H9 (cell line): Measurements from ENCODE around the gene PCDHB4. TPM values are rescaled to one million over a fixed set of nuclear protein-coding genes. Genes with fewer than 3 reads are reported as not detected.
"Not testable (repeated sequence)": the region's sequence is repeated elsewhere in the genome, so short reads cannot be mapped to it uniquely, and the experiment has no call there.

ENCODE experiments used
- DNase-seq: peaks from one replicate; pipeline ENCODE4 v3.0.0-alpha.2; 2017
- H2AFZ ChIP-seq: one replicate; pipeline ENCODE4 v1.6.1; 2013; ENCODE audit warnings: mild to moderate bottlenecking, low read length, control low read depth, moderate library complexity
- H2AK5ac ChIP-seq: 2 replicates; pipeline ENCODE4 v1.6.1; 2013; ENCODE audit warnings: low read length, control low read depth, mixed read lengths; ENCODE audit not compliant: insufficient read length
- H2BK120ac ChIP-seq: one replicate; pipeline ENCODE4 v1.6.1; 2013; ENCODE audit warnings: low read depth, mild to moderate bottlenecking, low read length, control low read depth, inconsistent platforms; ENCODE audit not compliant: poor library complexity, severe bottlenecking
- H2BK12ac ChIP-seq: 2 replicates; pipeline ENCODE4 v1.6.1; 2013; ENCODE audit warnings: low read length, control low read depth, mixed read lengths, low read depth; ENCODE audit not compliant: insufficient read length
- H2BK15ac ChIP-seq: 2 replicates; pipeline ENCODE4 v1.6.1; 2013; ENCODE audit warnings: low read depth, low read length, control low read depth
- H2BK20ac ChIP-seq: one replicate; pipeline ENCODE4 v1.6.1; 2013; ENCODE audit warnings: low read depth, mild to moderate bottlenecking, low read length, control low read depth, inconsistent platforms; ENCODE audit not compliant: poor library complexity, severe bottlenecking
- H2BK5ac ChIP-seq: 2 replicates; pipeline ENCODE4 v1.6.1; 2013; ENCODE audit warnings: low read length, control low read depth, mixed read lengths; ENCODE audit not compliant: insufficient read length
- H3K14ac ChIP-seq: 2 replicates; pipeline ENCODE4 v1.6.1; 2013; ENCODE audit warnings: low read length, control low read depth; ENCODE audit not compliant: insufficient read depth
- H3K18ac ChIP-seq: 2 replicates; pipeline ENCODE4 v1.6.1; 2013; ENCODE audit warnings: low read depth, mild to moderate bottlenecking, mixed read lengths, low read length, control low read depth; ENCODE audit not compliant: insufficient read length
- H3K23ac ChIP-seq: 2 replicates; pipeline ENCODE4 v1.6.1; 2013; ENCODE audit warnings: low read length, control low read depth, mixed read lengths, low read depth; ENCODE audit not compliant: insufficient read length
- H3K23me2 ChIP-seq: 2 replicates; pipeline ENCODE4 v1.6.1; 2013; ENCODE audit warnings: low read depth, mild to moderate bottlenecking, mixed read lengths, low read length, control low read depth; ENCODE audit not compliant: insufficient read length, poor library complexity, severe bottlenecking
- H3K27ac ChIP-seq: 2 replicates; pipeline ENCODE4 v1.5.1; 2013; ENCODE audit warnings: low read length, control low read depth, mixed read lengths, low read depth; ENCODE audit not compliant: insufficient read length
- H3K27me3 ChIP-seq: 2 replicates; pipeline ENCODE4 v1.6.1; 2013; ENCODE audit warnings: low read length, control low read depth, inconsistent platforms; ENCODE audit not compliant: insufficient read depth
- H3K4ac ChIP-seq: 2 replicates; pipeline ENCODE4 v1.6.1; 2013; ENCODE audit warnings: low read depth, mild to moderate bottlenecking, control low read depth, inconsistent platforms, low read length, moderate library complexity
- H3K4me1 ChIP-seq: 2 replicates; pipeline ENCODE4 v1.6.1; 2013; ENCODE audit warnings: low read length, control low read depth, inconsistent platforms; ENCODE audit not compliant: insufficient read depth
- H3K4me2 ChIP-seq: 2 replicates; pipeline ENCODE4 v1.6.1; 2013; ENCODE audit warnings: low read length, control low read depth, mixed read lengths; ENCODE audit not compliant: insufficient read length, insufficient read depth
- H3K56ac ChIP-seq: 2 replicates; pipeline ENCODE4 v1.6.1; 2013; ENCODE audit warnings: low read depth, mild to moderate bottlenecking, mixed read lengths, low read length, control low read depth; ENCODE audit not compliant: insufficient read length
- H3K79me1 ChIP-seq: 2 replicates; pipeline ENCODE4 v1.6.1; 2013; ENCODE audit warnings: low read depth, mild to moderate bottlenecking, moderate library complexity, low read length, control low read depth, inconsistent platforms; ENCODE audit not compliant: insufficient read depth, poor library complexity, severe bottlenecking
- H3K79me2 ChIP-seq: 2 replicates; pipeline ENCODE4 v1.6.1; 2013; ENCODE audit warnings: low read length, control low read depth, inconsistent platforms; ENCODE audit not compliant: insufficient read depth
- H3K9ac ChIP-seq: 2 replicates; pipeline ENCODE4 v1.6.1; 2013; ENCODE audit warnings: low read length, control low read depth, mixed read lengths; ENCODE audit not compliant: insufficient read length; ENCODE audit errors: extremely low read depth
- H3K9me3 ChIP-seq: one replicate; pipeline ENCODE4 v1.6.1; 2013; ENCODE audit warnings: low read depth, low read length, inconsistent platforms; ENCODE audit not compliant: control insufficient read depth
- H3T11ph ChIP-seq: one replicate; pipeline ENCODE4 v1.6.1; 2013; ENCODE audit warnings: mild to moderate bottlenecking, low read length, control low read depth, inconsistent platforms
- H4K20me1 ChIP-seq: one replicate; pipeline ENCODE4 v1.6.1; 2013; ENCODE audit not compliant: control insufficient read depth, insufficient read length, insufficient read depth
- H4K5ac ChIP-seq: 2 replicates; pipeline ENCODE4 v1.6.1; 2013; ENCODE audit warnings: low read depth, mild to moderate bottlenecking, mixed read lengths, low read length, control low read depth; ENCODE audit not compliant: insufficient read length
- H4K8ac ChIP-seq: replicated peaks from 2 replicates; pipeline ENCODE4 v1.6.1; 2013; ENCODE audit warnings: low read length, control low read depth, mixed read lengths, low read depth; ENCODE audit not compliant: insufficient read length
- H4K91ac ChIP-seq: 2 replicates; pipeline ENCODE4 v1.6.1; 2013; ENCODE audit warnings: low read depth, mild to moderate bottlenecking, moderate library complexity, mixed read lengths, low read length, control low read depth; ENCODE audit not compliant: insufficient read length
- H3K27ac Mint-ChIP-seq, 3 experiments: 2 replicates in 2 of 3; 3 replicates in 1 of 3; pipeline ENCODE4 v1.8.0; 2020 to 2021; ENCODE audit warnings: mixed read lengths in 3 of 3, mild to moderate bottlenecking in 1 of 3, moderate library complexity in 1 of 3
- H3K27me3 Mint-ChIP-seq: 2 replicates; pipeline ENCODE4 v1.8.0; 2021; ENCODE audit warnings: low read depth, mild to moderate bottlenecking, moderate library complexity, mixed read lengths
- H3K36me3 Mint-ChIP-seq, 3 experiments: 2 replicates in 2 of 3; 3 replicates in 1 of 3; pipeline ENCODE4 v1.8.0; 2020 to 2021; ENCODE audit warnings: low read depth in 3 of 3, mixed read lengths in 3 of 3; ENCODE audit not compliant: insufficient read depth in 1 of 3
- H3K4me1 Mint-ChIP-seq, 2 experiments: 2 replicates each; pipeline ENCODE4 v1.8.0; 2020; ENCODE audit warnings: mixed read lengths in 2 of 2
- H3K4me3 Mint-ChIP-seq, 2 experiments: 2 replicates in 1 of 2; 3 replicates in 1 of 2; pipeline ENCODE4 v1.8.0; 2020 to 2021; ENCODE audit warnings: mild to moderate bottlenecking in 2 of 2, mixed read lengths in 2 of 2, moderate library complexity in 1 of 2
- H3K9me3 Mint-ChIP-seq, 2 experiments: 2 replicates in 1 of 2; 3 replicates in 1 of 2; pipeline ENCODE4 v1.8.0; 2020; ENCODE audit warnings: mild to moderate bottlenecking in 2 of 2, mixed read lengths in 2 of 2, moderate library complexity in 1 of 2
- WGBS: extraction: QIAGEN DNeasy Blood & Tissue Kit; methylation state at CpG from one replicate; pipeline ENCODE4 v1.1.7; 2013; ENCODE audit warnings: missing lambda C conversion rate, low lambda C conversion rate, mixed read lengths; ENCODE audit not compliant: insufficient read length; ENCODE audit errors: extremely low coverage; 5-methylcytosine and 5-hydroxymethylcytosine counted together
- total RNA-seq: library from RNA; stranded (reverse); gene quantifications from 2 replicates; pipeline ENCODE4 v1.2.1, GENCODE V29; 2021

PCDHB4 gene
- total RNA-seq, 1 experiment from 2014 or later: 1.6 TPM

DNA sequence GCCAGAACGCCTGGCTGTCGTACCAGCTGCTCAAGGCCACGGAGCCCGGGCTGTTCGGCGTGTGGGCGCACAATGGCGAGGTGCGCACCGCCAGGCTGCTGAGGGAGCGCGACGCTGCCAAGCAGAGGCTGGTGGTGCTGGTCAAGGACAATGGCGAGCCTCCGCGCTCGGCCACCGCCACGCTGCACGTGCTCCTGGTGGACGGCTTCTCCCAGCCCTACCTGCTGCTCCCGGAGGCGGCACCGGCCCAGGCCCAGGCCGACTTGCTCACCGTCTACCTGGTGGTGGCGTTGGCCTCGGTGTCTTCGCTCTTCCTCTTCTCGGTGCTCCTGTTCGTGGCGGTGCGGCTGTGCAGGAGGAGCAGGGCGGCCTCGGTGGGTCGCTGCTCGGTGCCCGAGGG, 25.0 kb upstream of the PCDHB4 start:
- H2AK5ac ChIP-seq, H2BK20ac ChIP-seq, H2BK12ac ChIP-seq, H2AFZ ChIP-seq, H3K9me3 ChIP-seq, H3K56ac ChIP-seq, H3K4ac ChIP-seq, H4K8ac ChIP-seq, H2BK120ac ChIP-seq, H4K20me1 ChIP-seq, H3K27ac ChIP-seq, H4K91ac ChIP-seq, H4K5ac ChIP-seq, H3K9ac ChIP-seq, H3K18ac ChIP-seq, H3K14ac ChIP-seq, H3K27me3 Mint-ChIP-seq, H3K27ac Mint-ChIP-seq, H3K4me3 Mint-ChIP-seq, H3K79me1 ChIP-seq, H3K4me2 ChIP-seq, H2BK15ac ChIP-seq, H3K79me2 ChIP-seq, H3K4me1 ChIP-seq, H3K23me2 ChIP-seq, H3K27me3 ChIP-seq, H2BK5ac ChIP-seq, DNase-seq, H3T11ph ChIP-seq, H3K23ac ChIP-seq: not testable (repeated sequence)
- peaks cover 47% of the 10 kb centered on the region in 2 experiments for H3K9me3 Mint-ChIP-seq
- H3K4me1 Mint-ChIP-seq: peaks cover 11 to 17% of the 10 kb centered on the region in 2 experiments
- H3K36me3 Mint-ChIP-seq: peaks cover 29 to 65% (median 47%) of the 10 kb centered on the region in 3 experiments
- WGBS: no CpG with 5 or more reads among the region's 38 CpGs
